ENCODE measurements around the gene PTPRN2. TPM values are rescaled to one million over a fixed set of nuclear protein-coding genes. Genes with fewer than 3 reads are reported as not detected.

Gene PTPRN2
- total and polyA plus RNA-seq, 2 of the 13 experiments (the other 11 are each of a cell fraction or from before 2014, with no cell fraction given) = 2.5 to 24.2 TPM

DNA sequence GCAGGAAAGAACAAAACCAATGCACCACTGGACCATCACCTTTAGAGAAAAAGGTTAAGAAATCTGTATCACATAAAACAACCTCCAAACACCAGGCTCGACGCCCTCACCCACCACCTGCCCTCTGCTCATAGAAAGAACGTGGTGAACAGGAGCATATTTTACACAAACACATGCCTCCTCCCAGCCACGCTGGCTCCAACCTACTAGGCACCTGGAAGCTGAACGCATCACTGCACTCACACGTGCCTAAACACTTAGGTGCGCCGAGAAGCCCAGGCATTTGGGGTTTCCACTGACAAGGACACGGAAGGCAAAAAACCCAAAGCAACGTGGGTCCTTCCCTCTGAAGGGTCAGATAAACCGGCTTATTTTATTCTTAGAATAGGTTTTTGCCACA lies 56.0 kb downstream of the PTPRN2 start:
- H3K4me2 ChIP-seq (ENCODE audit: low read depth, low read length) = no peak overlapping the region
- POLR2A ChIA-PET = no interaction called here
- peaks cover 52% of the 10 kb centered on the region for H3K4me1 ChIP-seq (ENCODE audit: insufficient read depth, low read length)
- CTCF ChIA-PET (ENCODE audit: low intra/inter-chr PET ratio, low total read pairs) = no interaction called here
- ATAC-seq (no peak), FAIRE-seq (no peak), DNase-seq (ENCODE audit: low spot score) (no peak)
- TF ChIP-seq, protein P1, sequence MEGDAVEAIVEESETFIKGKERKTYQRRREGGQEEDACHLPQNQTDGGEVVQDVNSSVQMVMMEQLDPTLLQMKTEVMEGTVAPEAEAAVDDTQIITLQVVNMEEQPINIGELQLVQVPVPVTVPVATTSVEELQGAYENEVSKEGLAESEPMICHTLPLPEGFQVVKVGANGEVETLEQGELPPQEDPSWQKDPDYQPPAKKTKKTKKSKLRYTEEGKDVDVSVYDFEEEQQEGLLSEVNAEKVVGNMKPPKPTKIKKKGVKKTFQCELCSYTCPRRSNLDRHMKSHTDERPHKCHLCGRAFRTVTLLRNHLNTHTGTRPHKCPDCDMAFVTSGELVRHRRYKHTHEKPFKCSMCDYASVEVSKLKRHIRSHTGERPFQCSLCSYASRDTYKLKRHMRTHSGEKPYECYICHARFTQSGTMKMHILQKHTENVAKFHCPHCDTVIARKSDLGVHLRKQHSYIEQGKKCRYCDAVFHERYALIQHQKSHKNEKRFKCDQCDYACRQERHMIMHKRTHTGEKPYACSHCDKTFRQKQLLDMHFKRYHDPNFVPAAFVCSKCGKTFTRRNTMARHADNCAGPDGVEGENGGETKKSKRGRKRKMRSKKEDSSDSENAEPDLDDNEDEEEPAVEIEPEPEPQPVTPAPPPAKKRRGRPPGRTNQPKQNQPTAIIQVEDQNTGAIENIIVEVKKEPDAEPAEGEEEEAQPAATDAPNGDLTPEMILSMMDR (CRISPR knock-in tag; IDR thresholded peaks at IDR 0.05) = no peak
- no peak for TF ChIP-seq KAT8 (CRISPR knock-in tag; IDR thresholded peaks at IDR 0.05)
- in situ Hi-C loops (cut with HindIII; ENCODE audit: extremely low pct_ligation_motif_present, low pct_unique_long_range_greater_than_20kb) = no loop called here
- H3K27me3 ChIP-seq (ENCODE audit: control insufficient read depth in 1 of 2, insufficient read depth in 2 of 2, low read length in 2 of 2) = no peaks in the 10 kb centered on the region
- H4K20me1 ChIP-seq (ENCODE audit: insufficient read depth, low read length) = peaks cover 80% of the 10 kb centered on the region
- H3K27ac ChIP-seq (ENCODE audit: extremely low read length, insufficient read depth, low read length) = no peak overlapping the region
- no TSS peak for BruUV-seq (replicated peaks)
- intact Hi-C loops (cut with micrococcal nuclease; ENCODE audit: unreplicated experiment) = no loop called here
- no peak overlapping the region for H2AFZ ChIP-seq (ENCODE audit: low read length)
- no peak overlapping the region for H3K4me3 ChIP-seq (replicated peaks in 1 of 3; ENCODE audit: insufficient read depth in 1 of 3, low read depth in 2 of 3, low read length in 3 of 3)
- peaks cover 3 to 10% of the 10 kb centered on the region in 2 experiments; a peak in 3 of 5 replicates for H3K36me3 ChIP-seq (replicated peaks in 1 of 2; ENCODE audit: control insufficient read depth in 1 of 2, insufficient read depth in 2 of 2, low read length in 2 of 2)
- no peak overlapping the region for H3K9ac ChIP-seq (ENCODE audit: insufficient read depth, low read depth, low read length)
- no peaks in the 10 kb centered on the region for H3K9me3 ChIP-seq (ENCODE audit: low read length)
- H3K79me2 ChIP-seq (ENCODE audit: insufficient read depth, low read length) = peaks cover 25% of the 10 kb centered on the region
- 85% methylated on average over 11 of the region's 11 CpGs for WGBS (ENCODE audit: low lambda C conversion rate)

DNA sequence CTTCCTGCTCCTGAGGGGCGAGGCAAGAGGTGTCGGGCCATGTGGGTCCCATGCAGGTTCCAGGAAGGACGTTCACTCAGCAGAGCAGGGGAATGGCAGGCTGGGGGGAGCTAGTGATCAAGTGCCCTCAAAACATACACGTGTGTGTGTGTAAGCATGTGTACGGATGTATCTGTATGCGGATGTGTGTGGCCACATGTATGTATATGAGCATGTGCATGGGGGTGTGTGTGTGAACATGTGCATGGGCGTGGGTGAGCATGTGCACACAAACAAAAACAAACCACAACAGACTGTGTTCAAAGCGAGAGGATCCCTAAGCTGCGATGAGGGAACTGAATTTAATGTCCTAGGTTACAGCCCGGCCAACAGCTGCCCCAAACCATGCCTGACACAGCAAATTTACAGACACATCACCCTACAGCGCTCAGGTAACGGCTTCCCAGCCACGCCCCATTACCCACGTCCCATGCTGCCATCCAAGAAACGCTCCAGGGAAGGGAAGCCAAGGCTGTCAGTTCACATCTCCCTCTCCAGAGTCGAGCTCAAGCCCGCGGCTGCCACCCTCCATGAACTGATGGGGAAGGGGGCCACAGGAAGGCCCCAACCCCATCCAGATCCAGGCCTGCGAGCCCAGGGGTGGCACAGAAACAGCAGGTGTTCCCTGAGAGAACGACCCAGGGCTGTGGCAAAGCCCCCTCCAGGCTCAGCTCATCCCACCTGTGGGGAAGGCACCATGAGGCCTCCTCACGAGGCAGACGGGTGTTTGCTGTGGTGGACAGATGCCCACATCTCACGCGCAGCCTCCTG lies 56.6 kb downstream of the PTPRN2 start:
- Histone ChIP-seq H3K4me3 (replicated peaks in 1 of 3; ENCODE audit: insufficient read depth in 1 of 3, low read depth in 2 of 3, low read length in 3 of 3) (no peak overlapping the region), H3K27ac (ENCODE audit: extremely low read length, insufficient read depth, low read length) (no peak overlapping the region), H2AFZ (ENCODE audit: low read length) (no peak overlapping the region), H3K27me3 (ENCODE audit: control insufficient read depth in 1 of 2, insufficient read depth in 2 of 2, low read length in 2 of 2) (no peaks in the 10 kb centered on the region), H3K4me1 (ENCODE audit: insufficient read depth, low read length) (peaks cover 54% of the 10 kb centered on the region), H3K9me3 (ENCODE audit: low read length) (no peaks in the 10 kb centered on the region), H3K9ac (ENCODE audit: insufficient read depth, low read depth, low read length) (no peak overlapping the region), H3K36me3 (replicated peaks in 1 of 2; ENCODE audit: control insufficient read depth in 1 of 2, insufficient read depth in 2 of 2, low read length in 2 of 2) (peaks cover 3 to 10% of the 10 kb centered on the region in 2 experiments; a peak in 3 of 5 replicates), H3K79me2 (ENCODE audit: insufficient read depth, low read length) (peaks cover 23% of the 10 kb centered on the region), H4K20me1 (ENCODE audit: insufficient read depth, low read length) (peaks cover 77% of the 10 kb centered on the region), H3K4me2 (ENCODE audit: low read depth, low read length) (no peak overlapping the region)
- TF ChIP-seq, protein P2, sequence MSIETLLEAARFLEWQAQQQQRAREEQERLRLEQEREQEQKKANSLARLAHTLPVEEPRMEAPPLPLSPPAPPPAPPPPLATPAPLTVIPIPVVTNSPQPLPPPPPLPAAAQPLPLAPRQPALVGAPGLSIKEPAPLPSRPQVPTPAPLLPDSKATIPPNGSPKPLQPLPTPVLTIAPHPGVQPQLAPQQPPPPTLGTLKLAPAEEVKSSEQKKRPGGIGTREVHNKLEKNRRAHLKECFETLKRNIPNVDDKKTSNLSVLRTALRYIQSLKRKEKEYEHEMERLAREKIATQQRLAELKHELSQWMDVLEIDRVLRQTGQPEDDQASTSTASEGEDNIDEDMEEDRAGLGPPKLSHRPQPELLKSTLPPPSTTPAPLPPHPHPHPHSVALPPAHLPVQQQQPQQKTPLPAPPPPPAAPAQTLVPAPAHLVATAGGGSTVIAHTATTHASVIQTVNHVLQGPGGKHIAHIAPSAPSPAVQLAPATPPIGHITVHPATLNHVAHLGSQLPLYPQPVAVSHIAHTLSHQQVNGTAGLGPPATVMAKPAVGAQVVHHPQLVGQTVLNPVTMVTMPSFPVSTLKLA (IDR thresholded peaks at IDR 0.05) = peak; percentile 87
- no peak for TF ChIP-seq ZNF446 (CRISPR knock-in tag; IDR thresholded peaks at IDR 0.05)
- POLR2A ChIA-PET = no interaction called here
- DNase-seq (ENCODE audit: low spot score) (no peak), ATAC-seq (no peak), FAIRE-seq (no peak)
- CTCF ChIA-PET (ENCODE audit: low intra/inter-chr PET ratio, low total read pairs) = no interaction called here
- intact Hi-C loops (cut with micrococcal nuclease; ENCODE audit: unreplicated experiment) = no loop called here
- WGBS (ENCODE audit: low lambda C conversion rate) = 91% methylated on average over 17 of the region's 24 CpGs
- in situ Hi-C loops (cut with HindIII; ENCODE audit: extremely low pct_ligation_motif_present, low pct_unique_long_range_greater_than_20kb) = no loop called here
- BruUV-seq (replicated peaks) = no TSS peak
